HEK293 (cell line): ENCODE data around the gene NPIPB2.

Experiments used
- BCL11A ChIP-seq: fragments of 450-650 bp; formaldehyde crosslinking; IDR thresholded peaks from 2 replicates; pipeline ENCODE4 v1.5.1; 2016; ENCODE audit warnings: low read depth, missing biosample characterization, missing genetic modification characterization
- KLF1 ChIP-seq: fragments of 450-650 bp; formaldehyde crosslinking; IDR thresholded peaks from 2 replicates; pipeline ENCODE4 v1.5.1; 2016; ENCODE audit warnings: missing biosample characterization, missing genetic modification characterization
- KLF16 ChIP-seq: fragments of 450-650 bp; formaldehyde crosslinking; IDR thresholded peaks from 2 replicates; pipeline ENCODE4 v1.5.1; 2017; ENCODE audit warnings: missing biosample characterization, missing genetic modification characterization
- MEIS1 ChIP-seq: sonication (generic); formaldehyde crosslinking; IDR thresholded peaks from 2 replicates; pipeline ENCODE4 v1.8.1; 2022; ENCODE audit warnings: missing genetic modification reagents, mild to moderate bottlenecking, borderline replicate concordance
- MYNN ChIP-seq: fragments of 450-650 bp; formaldehyde crosslinking; IDR thresholded peaks from 2 replicates; pipeline ENCODE4 v1.5.1; 2016; ENCODE audit warnings: missing biosample characterization, missing genetic modification characterization, borderline replicate concordance
- PRDM1 ChIP-seq: fragments of 450-650 bp; formaldehyde crosslinking; IDR thresholded peaks from 2 replicates; pipeline ENCODE4; 2016; ENCODE audit warnings: missing biosample characterization, missing genetic modification characterization
- SETDB1 ChIP-seq: IDR thresholded peaks from one replicate; pipeline ENCODE4 v1.6.1; 2017; ENCODE audit warnings: mild to moderate bottlenecking, low read length, moderate library complexity, mixed read lengths; ENCODE audit not compliant: insufficient read length
- SP2 ChIP-seq: fragments of 450-650 bp; formaldehyde crosslinking; IDR thresholded peaks from 2 replicates; pipeline ENCODE4 v1.5.1; 2016; ENCODE audit warnings: missing biosample characterization, missing genetic modification characterization
- TCF7L2 ChIP-seq: IDR thresholded peaks from 2 replicates; pipeline ENCODE4 v1.6.1; 2011; ENCODE audit warnings: low read depth, mild to moderate bottlenecking, inconsistent platforms, low read length, moderate library complexity, borderline replicate concordance
- ZFHX2 ChIP-seq: fragments of 450-650 bp; formaldehyde crosslinking; conservative IDR thresholded peaks from 2 replicates; pipeline ENCODE4 v1.5.1; 2016; ENCODE audit warnings: missing biosample characterization, missing genetic modification characterization
- ZFP41 ChIP-seq: fragments of 450-650 bp; formaldehyde crosslinking; IDR thresholded peaks from 2 replicates; pipeline ENCODE4 v1.5.1; 2016; ENCODE audit warnings: missing biosample characterization, missing genetic modification characterization, borderline replicate concordance
- ZNF132 ChIP-seq: fragments of 450-650 bp; formaldehyde crosslinking; IDR thresholded peaks from 2 replicates; pipeline ENCODE4 v1.5.1; 2017; ENCODE audit warnings: missing biosample characterization, missing genetic modification characterization, borderline replicate concordance
- ZNF175 ChIP-seq: fragments of 450-650 bp; formaldehyde crosslinking; IDR thresholded peaks from 2 replicates; pipeline ENCODE4 v1.5.1; 2016; ENCODE audit warnings: missing biosample characterization, missing genetic modification characterization
- ZNF211 ChIP-seq: fragments of 450-650 bp; formaldehyde crosslinking; IDR thresholded peaks from 2 replicates; pipeline ENCODE4 v1.5.1; 2016; ENCODE audit warnings: low read depth, missing biosample characterization, missing genetic modification characterization
- ZNF23 ChIP-seq: fragments of 450-650 bp; formaldehyde crosslinking; IDR thresholded peaks from 2 replicates; pipeline ENCODE4 v1.5.1; 2016; ENCODE audit warnings: missing biosample characterization, missing genetic modification characterization, borderline replicate concordance
- ZNF366 ChIP-seq: fragments of 450-650 bp; formaldehyde crosslinking; conservative IDR thresholded peaks from 2 replicates; pipeline ENCODE4 v1.5.1; 2016; ENCODE audit warnings: missing biosample characterization, missing genetic modification characterization
- ZNF391 ChIP-seq: fragments of 450-650 bp; formaldehyde crosslinking; IDR thresholded peaks from 2 replicates; pipeline ENCODE4 v1.5.1; 2016; ENCODE audit warnings: low read depth, missing biosample characterization, missing genetic modification characterization, borderline replicate concordance
- ZNF501 ChIP-seq: fragments of 450-650 bp; formaldehyde crosslinking; IDR thresholded peaks from 2 replicates; pipeline ENCODE4 v1.5.1; 2016; ENCODE audit warnings: missing biosample characterization, missing genetic modification characterization
- ZNF548 ChIP-seq: fragments of 450-650 bp; formaldehyde crosslinking; IDR thresholded peaks from 2 replicates; pipeline ENCODE4 v1.5.1; 2016; ENCODE audit warnings: missing biosample characterization, missing genetic modification characterization
- ZNF624 ChIP-seq: fragments of 450-650 bp; formaldehyde crosslinking; IDR thresholded peaks from 2 replicates; pipeline ENCODE4 v1.5.1; 2017; ENCODE audit warnings: missing biosample characterization, missing genetic modification characterization
- ZNF768 ChIP-seq: fragments of 450-650 bp; formaldehyde crosslinking; IDR thresholded peaks from 2 replicates; pipeline ENCODE4 v1.5.1; 2018; ENCODE audit warnings: missing biosample characterization, mild to moderate bottlenecking, missing genetic modification characterization
- ZSCAN30 ChIP-seq: fragments of 450-650 bp; IDR thresholded peaks from 2 replicates; pipeline ENCODE4 v1.5.1; 2018; ENCODE audit warnings: missing biosample characterization, mild to moderate bottlenecking, missing genetic modification characterization, moderate library complexity
- TF ChIP-seq, protein P1 (sequence below): fragments of 450-650 bp; formaldehyde crosslinking; IDR thresholded peaks from 2 replicates; pipeline ENCODE4 v1.5.1; 2016; ENCODE audit warnings: missing biosample characterization, missing genetic modification characterization
- TF ChIP-seq, protein P2 (sequence below): fragments of 450-650 bp; formaldehyde crosslinking; conservative IDR thresholded peaks from 2 replicates; pipeline ENCODE4 v1.5.1; 2016; ENCODE audit warnings: low read depth, missing biosample characterization, missing genetic modification characterization
- TF ChIP-seq, protein P3 (sequence below): fragments of 450-650 bp; formaldehyde crosslinking; IDR thresholded peaks from 2 replicates; pipeline ENCODE4 v1.5.1; 2016; ENCODE audit warnings: missing biosample characterization, missing genetic modification characterization
- TF ChIP-seq, protein P4 (sequence below): fragments of 450-650 bp; formaldehyde crosslinking; IDR thresholded peaks from 2 replicates; pipeline ENCODE4 v1.5.1; 2016; ENCODE audit warnings: missing biosample characterization, missing genetic modification characterization
- TF ChIP-seq, protein P5 (sequence below): fragments of 450-650 bp; formaldehyde crosslinking; IDR thresholded peaks from 2 replicates; pipeline ENCODE4 v1.5.1; 2017; ENCODE audit warnings: missing biosample characterization, missing genetic modification characterization

The NPIPB2 gene

DNA sequence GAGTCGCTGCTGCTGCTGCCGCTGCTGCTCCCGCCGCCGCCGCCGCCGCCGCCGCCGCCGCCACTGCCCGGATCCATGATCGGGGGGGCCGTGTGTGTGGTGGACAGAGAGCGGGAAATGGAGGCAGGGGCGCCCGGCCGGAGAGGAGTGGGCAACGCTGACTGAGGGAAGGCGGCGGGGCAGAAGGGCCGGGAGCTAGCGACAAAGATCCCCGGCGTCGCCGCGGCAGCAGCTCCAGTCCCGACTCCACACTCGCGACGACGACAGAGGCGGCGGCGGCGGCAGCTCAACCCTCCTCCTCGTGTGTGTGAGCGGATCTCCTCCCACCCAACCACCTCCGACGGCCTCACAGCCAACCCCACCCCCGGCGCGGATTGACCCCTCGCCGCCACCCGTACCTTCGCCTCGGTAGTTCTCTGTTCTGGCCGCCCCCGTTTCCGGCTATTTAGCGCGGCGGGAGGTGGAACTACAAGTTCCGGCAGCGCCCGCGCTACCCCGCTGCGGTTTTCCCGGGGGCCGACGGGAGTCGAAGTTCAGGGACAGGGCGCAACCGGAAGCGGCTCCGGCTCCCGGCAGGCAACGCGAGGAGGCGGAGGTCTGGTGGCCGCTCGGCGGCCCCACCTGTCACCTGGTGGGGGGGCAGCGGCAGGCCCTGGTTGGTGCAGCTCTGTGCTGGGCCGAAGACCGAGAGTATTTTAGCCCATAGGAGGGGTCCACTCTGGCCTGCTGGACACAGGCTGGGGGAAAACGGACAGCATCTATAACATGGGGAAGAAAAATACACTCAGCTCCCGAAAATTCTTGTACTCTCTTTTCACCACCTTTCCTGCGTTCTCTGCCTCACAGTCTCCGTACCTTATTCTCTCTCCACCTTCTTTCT is 26.0 kb downstream of the NPIPB2 start, which contains the start of gene GSPT1 (continued):
- TF ChIP-seq PRDM1 (tag by site-specific recombination) (no peak), BCL11A (tag by site-specific recombination) (no peak), TCF7L2 (no peak), ZNF132 (no peak), ZNF768 (no peak), ZNF175 (no peak), KLF1 (tag by site-specific recombination) (peak; percentile 90), ZNF501 (tag by site-specific recombination) (peak; percentile 77), MYNN (tag by site-specific recombination) (no peak), KLF16 (tag by site-specific recombination) (peak; percentile 99), SETDB1 (peak; percentile 16), ZNF624 (tag by site-specific recombination) (no peak), SP2 (tag by site-specific recombination) (peak; percentile 93), ZSCAN30 (tag by site-specific recombination) (no peak), ZNF23 (tag by site-specific recombination) (no peak), MEIS1 (no peak), ZNF366 (tag by site-specific recombination) (no peak), ZFP41 (tag by site-specific recombination) (no peak), ZNF211 (tag by site-specific recombination) (no peak), ZNF548 (tag by site-specific recombination) (no peak), ZFHX2 (tag by site-specific recombination) (peak; percentile 98), ZNF391 (peak; percentile 92)
- TF ChIP-seq, protein P1, sequence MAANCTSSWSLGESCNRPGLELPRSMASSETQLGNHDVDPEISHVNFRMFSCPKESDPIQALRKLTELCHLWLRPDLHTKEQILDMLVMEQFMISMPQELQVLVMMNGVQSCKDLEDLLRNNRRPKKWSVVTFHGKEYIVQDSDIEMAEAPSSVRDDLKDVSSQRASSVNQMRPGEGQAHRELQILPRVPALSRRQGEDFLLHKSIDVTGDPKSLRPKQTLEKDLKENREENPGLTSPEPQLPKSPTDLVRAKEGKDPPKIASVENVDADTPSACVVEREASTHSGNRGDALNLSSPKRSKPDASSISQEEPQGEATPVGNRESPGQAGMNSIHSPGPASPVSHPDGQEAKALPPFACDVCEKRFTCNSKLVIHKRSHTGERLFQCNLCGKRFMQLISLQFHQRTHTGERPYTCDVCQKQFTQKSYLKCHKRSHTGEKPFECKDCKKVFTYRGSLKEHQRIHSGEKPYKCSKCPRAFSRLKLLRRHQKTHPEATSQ (tag by site-specific recombination) = peak; percentile 21
- TF ChIP-seq, protein P2, sequence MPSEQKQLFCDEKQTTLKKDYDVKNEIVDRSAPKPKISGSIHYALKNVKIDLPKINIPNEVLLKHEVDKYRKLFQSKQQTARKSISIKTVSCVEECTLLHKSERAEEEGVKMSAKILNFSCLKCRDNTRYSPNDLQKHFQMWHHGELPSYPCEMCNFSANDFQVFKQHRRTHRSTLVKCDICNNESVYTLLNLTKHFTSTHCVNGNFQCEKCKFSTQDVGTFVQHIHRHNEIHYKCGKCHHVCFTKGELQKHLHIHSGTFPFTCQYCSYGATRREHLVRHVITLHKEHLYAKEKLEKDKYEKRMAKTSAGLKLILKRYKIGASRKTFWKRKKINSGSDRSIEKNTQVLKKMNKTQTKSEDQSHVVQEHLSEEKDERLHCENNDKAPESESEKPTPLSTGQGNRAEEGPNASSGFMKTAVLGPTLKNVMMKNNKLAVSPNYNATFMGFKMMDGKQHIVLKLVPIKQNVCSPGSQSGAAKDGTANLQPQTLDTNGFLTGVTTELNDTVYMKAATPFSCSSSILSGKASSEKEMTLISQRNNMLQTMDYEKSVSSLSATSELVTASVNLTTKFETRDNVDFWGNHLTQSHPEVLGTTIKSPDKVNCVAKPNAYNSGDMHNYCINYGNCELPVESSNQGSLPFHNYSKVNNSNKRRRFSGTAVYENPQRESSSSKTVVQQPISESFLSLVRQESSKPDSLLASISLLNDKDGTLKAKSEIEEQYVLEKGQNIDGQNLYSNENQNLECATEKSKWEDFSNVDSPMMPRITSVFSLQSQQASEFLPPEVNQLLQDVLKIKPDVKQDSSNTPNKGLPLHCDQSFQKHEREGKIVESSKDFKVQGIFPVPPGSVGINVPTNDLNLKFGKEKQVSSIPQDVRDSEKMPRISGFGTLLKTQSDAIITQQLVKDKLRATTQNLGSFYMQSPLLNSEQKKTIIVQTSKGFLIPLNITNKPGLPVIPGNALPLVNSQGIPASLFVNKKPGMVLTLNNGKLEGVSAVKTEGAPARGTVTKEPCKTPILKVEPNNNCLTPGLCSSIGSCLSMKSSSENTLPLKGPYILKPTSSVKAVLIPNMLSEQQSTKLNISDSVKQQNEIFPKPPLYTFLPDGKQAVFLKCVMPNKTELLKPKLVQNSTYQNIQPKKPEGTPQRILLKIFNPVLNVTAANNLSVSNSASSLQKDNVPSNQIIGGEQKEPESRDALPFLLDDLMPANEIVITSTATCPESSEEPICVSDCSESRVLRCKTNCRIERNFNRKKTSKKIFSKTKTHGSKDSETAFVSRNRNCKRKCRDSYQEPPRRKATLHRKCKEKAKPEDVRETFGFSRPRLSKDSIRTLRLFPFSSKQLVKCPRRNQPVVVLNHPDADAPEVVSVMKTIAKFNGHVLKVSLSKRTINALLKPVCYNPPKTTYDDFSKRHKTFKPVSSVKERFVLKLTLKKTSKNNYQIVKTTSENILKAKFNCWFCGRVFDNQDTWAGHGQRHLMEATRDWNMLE (tag by site-specific recombination) = peak; percentile 60
- TF ChIP-seq, protein P3, sequence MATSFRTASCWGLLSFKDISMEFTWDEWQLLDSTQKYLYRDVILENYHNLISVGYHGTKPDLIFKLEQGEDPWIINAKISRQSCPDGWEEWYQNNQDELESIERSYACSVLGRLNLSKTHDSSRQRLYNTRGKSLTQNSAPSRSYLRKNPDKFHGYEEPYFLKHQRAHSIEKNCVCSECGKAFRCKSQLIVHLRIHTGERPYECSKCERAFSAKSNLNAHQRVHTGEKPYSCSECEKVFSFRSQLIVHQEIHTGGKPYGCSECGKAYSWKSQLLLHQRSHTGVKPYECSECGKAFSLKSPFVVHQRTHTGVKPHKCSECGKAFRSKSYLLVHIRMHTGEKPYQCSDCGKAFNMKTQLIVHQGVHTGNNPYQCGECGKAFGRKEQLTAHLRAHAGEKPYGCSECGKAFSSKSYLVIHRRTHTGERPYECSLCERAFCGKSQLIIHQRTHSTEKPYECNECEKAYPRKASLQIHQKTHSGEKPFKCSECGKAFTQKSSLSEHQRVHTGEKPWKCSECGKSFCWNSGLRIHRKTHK (tag by site-specific recombination) = no peak
- TF ChIP-seq, protein P4, sequence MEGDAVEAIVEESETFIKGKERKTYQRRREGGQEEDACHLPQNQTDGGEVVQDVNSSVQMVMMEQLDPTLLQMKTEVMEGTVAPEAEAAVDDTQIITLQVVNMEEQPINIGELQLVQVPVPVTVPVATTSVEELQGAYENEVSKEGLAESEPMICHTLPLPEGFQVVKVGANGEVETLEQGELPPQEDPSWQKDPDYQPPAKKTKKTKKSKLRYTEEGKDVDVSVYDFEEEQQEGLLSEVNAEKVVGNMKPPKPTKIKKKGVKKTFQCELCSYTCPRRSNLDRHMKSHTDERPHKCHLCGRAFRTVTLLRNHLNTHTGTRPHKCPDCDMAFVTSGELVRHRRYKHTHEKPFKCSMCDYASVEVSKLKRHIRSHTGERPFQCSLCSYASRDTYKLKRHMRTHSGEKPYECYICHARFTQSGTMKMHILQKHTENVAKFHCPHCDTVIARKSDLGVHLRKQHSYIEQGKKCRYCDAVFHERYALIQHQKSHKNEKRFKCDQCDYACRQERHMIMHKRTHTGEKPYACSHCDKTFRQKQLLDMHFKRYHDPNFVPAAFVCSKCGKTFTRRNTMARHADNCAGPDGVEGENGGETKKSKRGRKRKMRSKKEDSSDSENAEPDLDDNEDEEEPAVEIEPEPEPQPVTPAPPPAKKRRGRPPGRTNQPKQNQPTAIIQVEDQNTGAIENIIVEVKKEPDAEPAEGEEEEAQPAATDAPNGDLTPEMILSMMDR = peak; percentile 47; the same call in 1 of the 2 replicates
- TF ChIP-seq, protein P5, sequence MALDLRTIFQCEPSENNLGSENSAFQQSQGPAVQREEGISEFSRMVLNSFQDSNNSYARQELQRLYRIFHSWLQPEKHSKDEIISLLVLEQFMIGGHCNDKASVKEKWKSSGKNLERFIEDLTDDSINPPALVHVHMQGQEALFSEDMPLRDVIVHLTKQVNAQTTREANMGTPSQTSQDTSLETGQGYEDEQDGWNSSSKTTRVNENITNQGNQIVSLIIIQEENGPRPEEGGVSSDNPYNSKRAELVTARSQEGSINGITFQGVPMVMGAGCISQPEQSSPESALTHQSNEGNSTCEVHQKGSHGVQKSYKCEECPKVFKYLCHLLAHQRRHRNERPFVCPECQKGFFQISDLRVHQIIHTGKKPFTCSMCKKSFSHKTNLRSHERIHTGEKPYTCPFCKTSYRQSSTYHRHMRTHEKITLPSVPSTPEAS (tag by site-specific recombination) = no peak; the same call in 1 of the 2 replicates
